B cell (primary cell): ENCODE data around the gene ST8SIA5. TPM values are rescaled to one million over a fixed set of nuclear protein-coding genes. Genes with fewer than 3 reads are reported as not detected.

ENCODE experiments used
- ATAC-seq: fragments of 200-7000 bp; cut with Tn5 transposase; one replicate; pipeline ENCODE4 v1.10.0; 2021; ENCODE audit warnings: low read depth, mild to moderate bottlenecking, moderate number of reproducible peaks, moderate library complexity
- CTCF ChIA-PET: fragments of 350-600 bp; sonication (Branson Sonifier 250); formaldehyde crosslinking; loops from one replicate; lab custom pipeline; 2021; ENCODE audit warnings: antibody characterized with exemption, inconsistent platforms; lab: Charles Lee
- POLR2A ChIA-PET: fragments of 350-600 bp; sonication (Branson Sonifier 250); formaldehyde crosslinking; loops from one replicate; lab custom pipeline; 2021; ENCODE audit warnings: antibody characterized with exemption; lab: Charles Lee
- DNase-seq: peaks from one replicate; pipeline ENCODE4 v3.0.0; 2013
- H2AFZ ChIP-seq: 2 replicates; pipeline ENCODE4 v1.6.1; 2012; ENCODE audit warnings: mild to moderate bottlenecking, low read depth, low read length; ENCODE audit not compliant: insufficient read depth, poor library complexity, severe bottlenecking
- H3K27ac ChIP-seq, 2 donors: 1 replicate in 1 of 2; 2 replicates in 1 of 2; pipeline ENCODE4 v1.5.1; 2012 to 2013; ENCODE audit warnings: low read length in 2 of 2, mild to moderate bottlenecking in 2 of 2, moderate library complexity in 1 of 2
- H3K27me3 ChIP-seq, 4 experiments: fragments of 200-600 bp in 1 of 4; sonication (generic) in 1 of 4; replicated peaks in 1 of 4; 1 replicate in 2 of 4; 2 replicates in 2 of 4; pipeline versions ENCODE4 v1.6.1 to v1.7.0; 2013 to 2016; ENCODE audit warnings: low read length in 3 of 4, mild to moderate bottlenecking in 2 of 4, mixed read lengths in 1 of 4, moderate library complexity in 1 of 4; ENCODE audit not compliant: insufficient read depth in 4 of 4, control insufficient read depth in 3 of 4; ENCODE audit errors: control extremely low read depth in 1 of 4
- H3K36me3 ChIP-seq, 2 experiments: replicated peaks in 1 of 2; 1 replicate in 1 of 2; 2 replicates in 1 of 2; pipeline versions ENCODE4 v1.6.1 to v1.7.1; 2013; ENCODE audit warnings: low read length in 1 of 2; ENCODE audit not compliant: insufficient read depth in 2 of 2, control insufficient read depth in 1 of 2; ENCODE audit errors: control extremely low read depth in 1 of 2, extremely low read depth in 1 of 2
- H3K4me1 ChIP-seq, 2 donors: fragments of 200-600 bp in 1 of 2; sonication (generic) in 1 of 2; 1 replicate in 1 of 2; 2 replicates in 1 of 2; pipeline versions ENCODE4 v1.5.1 to v1.6.1; 2013 to 2017; ENCODE audit warnings: low read length in 2 of 2; ENCODE audit not compliant: control insufficient read depth in 2 of 2, insufficient read depth in 2 of 2
- H3K4me2 ChIP-seq: replicated peaks from 2 replicates; pipeline ENCODE3; 2012; ENCODE audit warnings: mild to moderate bottlenecking, low read depth, low read length; ENCODE audit not compliant: poor library complexity, severe bottlenecking
- H3K4me3 ChIP-seq, 5 experiments: fragments of 200-600 bp in 1 of 5; sonication (generic) in 1 of 5; 1 replicate in 3 of 5; 2 replicates in 2 of 5; pipeline versions ENCODE4 v1.5.1 to v1.7.0; 2011 to 2016; ENCODE audit warnings: low read length in 4 of 5, mild to moderate bottlenecking in 4 of 5, low read depth in 2 of 5, control low read depth in 1 of 5, moderate library complexity in 1 of 5; ENCODE audit not compliant: insufficient read depth in 1 of 5; ENCODE audit errors: control extremely low read depth in 1 of 5, extremely low read depth in 1 of 5
- H3K79me2 ChIP-seq: fragments of 200-600 bp; sonication (generic); one replicate; pipeline ENCODE4 v1.6.0; 2016; ENCODE audit warnings: low read length; ENCODE audit not compliant: control insufficient read depth, insufficient read depth
- H3K9ac ChIP-seq: fragments of 200-600 bp; sonication (generic); 2 replicates; pipeline ENCODE4 v1.6.1; 2017; ENCODE audit warnings: mild to moderate bottlenecking, low read length, moderate library complexity
- H3K9me3 ChIP-seq, 3 donors: one replicate each; pipeline versions ENCODE4 v1.6.1 to v1.7.1; 2013; ENCODE audit warnings: low read length in 2 of 3; ENCODE audit not compliant: control insufficient read depth in 2 of 3, insufficient read depth in 1 of 3; ENCODE audit errors: control extremely low read depth in 1 of 3
- H4K20me1 ChIP-seq: 2 replicates; pipeline ENCODE4 v1.6.0; 2012; ENCODE audit warnings: mild to moderate bottlenecking, low read length; ENCODE audit not compliant: insufficient read depth, control insufficient read depth, poor library complexity, severe bottlenecking
- H3K27ac Mint-ChIP-seq: one replicate; pipeline ENCODE4 v1.8.0; 2021; ENCODE audit warnings: mixed read lengths
- H3K27me3 Mint-ChIP-seq: one replicate; pipeline ENCODE4 v1.8.0; 2021; ENCODE audit warnings: mixed read lengths
- H3K4me1 Mint-ChIP-seq: one replicate; pipeline ENCODE4 v1.8.0; 2021; ENCODE audit warnings: mixed read lengths
- H3K4me3 Mint-ChIP-seq: one replicate; pipeline ENCODE4 v1.8.0; 2021; ENCODE audit warnings: mixed read lengths
- H3K9me3 Mint-ChIP-seq: one replicate; pipeline ENCODE4 v1.8.0; 2022; ENCODE audit warnings: mixed read lengths; ENCODE audit not compliant: insufficient read depth
- EZH2 ChIP-seq: IDR thresholded peaks from 2 replicates; pipeline ENCODE4 v1.6.1; 2012; ENCODE audit warnings: borderline replicate concordance, low read depth, mild to moderate bottlenecking, moderate library complexity, low read length; ENCODE audit not compliant: insufficient read depth, poor library complexity, severe bottlenecking
- WGBS: methylation state at CpG from one replicate; pipeline ENCODE4 v1.1.5; 2013; ENCODE audit warnings: missing lambda C conversion rate; ENCODE audit not compliant: insufficient coverage; 5-methylcytosine and 5-hydroxymethylcytosine counted together
- intact Hi-C: fragments of 100-400 bp; cut with micrococcal nuclease; formaldehyde crosslinking; loops from one replicate; pipeline ENCODE4 v1.10.0; 2022
- polyA plus RNA-seq: library from polyadenylated mRNA; depleted of rRNA; stranded (reverse); fragments of >200 nt; gene quantifications from 2 replicates; pipeline ENCODE4 v1.2.3, GENCODE V29; 2012
- total RNA-seq, 2 donors: library from RNA; stranded (reverse); fragments of 120-200 nt in 1 of 2; gene quantifications; 1 replicate in 1 of 2; 2 replicates in 1 of 2; pipeline versions ENCODE4 v1.2.3 to v1.2.4, GENCODE V29; 2013 to 2022
- TF ChIP-seq, protein P1 (sequence below): fragments of 200-600 bp; IDR thresholded peaks from one replicate; pipeline ENCODE4 v1.8.0; 2022; ENCODE audit warnings: antibody characterized with exemption, mild to moderate bottlenecking

The ST8SIA5 gene
- total and polyA plus RNA-seq, 2 donors (not counting 1 experiment from before 2014, with no cell fraction given), result not detected

GRCh38 chr18:46754661-46755292 lies 2.1 kb downstream of the ST8SIA5 start:
- Histone ChIP-seq H2AFZ (peak overlapping the region; percentile 56), H3K36me3 (no peaks in the 10 kb centered on the region), H3K27me3 (peaks cover 0 to 24% (median 12%) of the 10 kb centered on the region in 4 experiments), H3K9ac (no peak overlapping the region), H3K9me3 (peaks cover 0 to 12% (median 0%) of the 10 kb centered on the region in 3 donors), H3K4me3 (no peak overlapping the region), H3K79me2 (no peaks in the 10 kb centered on the region), H4K20me1 (no peaks in the 10 kb centered on the region), H3K4me1 (peaks cover 27 to 36% of the 10 kb centered on the region in 2 donors), H3K4me2 (no peak overlapping the region), H3K27ac (no peak overlapping the region)
- peak overlapping the region; percentile 17 for H3K4me3 Mint-ChIP-seq
- peaks cover 32% of the 10 kb centered on the region for H3K4me1 Mint-ChIP-seq
- no peak overlapping the region for H3K27ac Mint-ChIP-seq
- 82% methylated on average over 9 of the region's 13 CpGs for WGBS
- intact Hi-C loops, result no loop called here
- TF ChIP-seq EZH2, result no peak
- TF ChIP-seq, protein P1, sequence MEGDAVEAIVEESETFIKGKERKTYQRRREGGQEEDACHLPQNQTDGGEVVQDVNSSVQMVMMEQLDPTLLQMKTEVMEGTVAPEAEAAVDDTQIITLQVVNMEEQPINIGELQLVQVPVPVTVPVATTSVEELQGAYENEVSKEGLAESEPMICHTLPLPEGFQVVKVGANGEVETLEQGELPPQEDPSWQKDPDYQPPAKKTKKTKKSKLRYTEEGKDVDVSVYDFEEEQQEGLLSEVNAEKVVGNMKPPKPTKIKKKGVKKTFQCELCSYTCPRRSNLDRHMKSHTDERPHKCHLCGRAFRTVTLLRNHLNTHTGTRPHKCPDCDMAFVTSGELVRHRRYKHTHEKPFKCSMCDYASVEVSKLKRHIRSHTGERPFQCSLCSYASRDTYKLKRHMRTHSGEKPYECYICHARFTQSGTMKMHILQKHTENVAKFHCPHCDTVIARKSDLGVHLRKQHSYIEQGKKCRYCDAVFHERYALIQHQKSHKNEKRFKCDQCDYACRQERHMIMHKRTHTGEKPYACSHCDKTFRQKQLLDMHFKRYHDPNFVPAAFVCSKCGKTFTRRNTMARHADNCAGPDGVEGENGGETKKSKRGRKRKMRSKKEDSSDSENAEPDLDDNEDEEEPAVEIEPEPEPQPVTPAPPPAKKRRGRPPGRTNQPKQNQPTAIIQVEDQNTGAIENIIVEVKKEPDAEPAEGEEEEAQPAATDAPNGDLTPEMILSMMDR, result no peak
- ChIA-PET CTCF (no interaction called here), POLR2A (no interaction called here)
- DNase-seq (no peak), ATAC-seq (no peak)
- peaks cover 52% of the 10 kb centered on the region for H3K27me3 Mint-ChIP-seq
- H3K9me3 Mint-ChIP-seq, result no peaks in the 10 kb centered on the region

DNA sequence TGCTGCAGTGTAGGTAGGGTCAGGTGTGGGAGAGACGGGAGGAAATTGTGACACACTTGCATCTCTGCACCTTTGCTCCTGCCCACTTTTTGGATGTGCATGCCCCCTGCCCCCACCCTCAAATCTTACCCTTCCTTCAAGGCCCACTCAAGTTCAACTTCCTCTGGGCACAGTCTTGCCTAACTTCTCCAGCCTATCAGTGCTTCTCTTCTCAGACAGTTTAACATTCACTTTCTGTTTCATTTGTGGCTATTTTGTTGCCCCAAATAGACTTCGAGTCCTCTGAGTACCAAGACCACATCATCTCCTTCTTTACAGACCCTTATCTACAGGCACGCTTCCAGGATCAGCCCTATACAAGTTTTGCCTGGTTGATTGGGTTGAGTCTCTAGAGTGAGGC lies 2.7 kb downstream of the ST8SIA5 start:
- Mint-ChIP-seq H3K27me3 (peaks cover 47% of the 10 kb centered on the region), H3K4me1 (peaks cover 32% of the 10 kb centered on the region), H3K9me3 (no peaks in the 10 kb centered on the region), H3K27ac (no peak overlapping the region), H3K4me3 (peak overlapping the region; percentile 1)
- Histone ChIP-seq H3K9me3 (peaks cover 0 to 12% (median 0%) of the 10 kb centered on the region in 3 donors), H3K4me2 (peak overlapping the region; percentile 15), H3K9ac (no peak overlapping the region), H3K79me2 (no peaks in the 10 kb centered on the region), H3K4me3 (no peak overlapping the region), H3K4me1 (peaks cover 27 to 36% of the 10 kb centered on the region in 2 donors), H3K27ac (no peak overlapping the region), H3K36me3 (no peaks in the 10 kb centered on the region), H4K20me1 (no peaks in the 10 kb centered on the region), H2AFZ (peak overlapping the region; percentile 56), H3K27me3 (peaks cover 0 to 24% (median 10%) of the 10 kb centered on the region in 4 experiments)
- intact Hi-C loops, result no loop called here
- 40% methylated on average over 1 of the region's 3 CpGs for WGBS
- CTCF ChIA-PET, result no interaction called here
- TF ChIP-seq, protein P1, result no peak
- no peak for TF ChIP-seq EZH2
- ATAC-seq (peak; percentile 14), DNase-seq (no peak)
- POLR2A ChIA-PET, result no interaction called here
